Measurements from ENCODE around the gene UGT1A3.
A peak's percentile ranks its signal among the peaks of the same experiment; 100 is the strongest.
"Not testable (repeated sequence)": the region's sequence is repeated elsewhere in the genome, so short reads cannot be mapped to it uniquely, and the experiment has no call there.

UGT1A3 gene

DNA sequence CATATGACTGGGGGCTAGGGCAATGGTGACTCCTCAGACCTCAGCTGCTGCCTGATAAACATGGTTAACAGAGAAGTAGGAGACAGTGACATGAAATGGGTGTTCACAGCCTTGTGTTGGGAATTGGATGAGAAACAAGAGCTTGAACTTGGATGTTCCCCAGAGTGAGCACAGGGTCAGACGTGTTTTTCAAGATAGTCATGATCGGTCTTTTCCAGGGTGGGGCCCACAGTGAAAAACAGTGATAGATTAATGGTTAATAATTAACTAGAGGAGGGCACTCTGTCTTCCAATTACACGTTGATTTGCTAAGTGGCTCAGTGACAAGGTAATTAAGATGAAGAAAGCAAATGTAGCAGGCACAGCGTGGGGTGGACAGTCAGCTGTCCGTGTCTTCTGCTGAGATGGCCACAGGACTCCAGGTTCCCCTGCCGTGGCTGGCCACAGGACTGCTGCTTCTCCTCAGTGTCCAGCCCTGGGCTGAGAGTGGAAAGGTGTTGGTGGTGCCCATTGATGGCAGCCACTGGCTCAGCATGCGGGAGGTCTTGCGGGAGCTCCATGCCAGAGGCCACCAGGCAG is at the start of gene UGT1A3:
Gene UGT1A3, plus strand, starts transcription at position 320 of the 579 bp plus-strand sequence. Its CDS starts 85 bp downstream, at position 405.
- no peak for DNase-seq (ENCODE audit: low read depth)

DNA sequence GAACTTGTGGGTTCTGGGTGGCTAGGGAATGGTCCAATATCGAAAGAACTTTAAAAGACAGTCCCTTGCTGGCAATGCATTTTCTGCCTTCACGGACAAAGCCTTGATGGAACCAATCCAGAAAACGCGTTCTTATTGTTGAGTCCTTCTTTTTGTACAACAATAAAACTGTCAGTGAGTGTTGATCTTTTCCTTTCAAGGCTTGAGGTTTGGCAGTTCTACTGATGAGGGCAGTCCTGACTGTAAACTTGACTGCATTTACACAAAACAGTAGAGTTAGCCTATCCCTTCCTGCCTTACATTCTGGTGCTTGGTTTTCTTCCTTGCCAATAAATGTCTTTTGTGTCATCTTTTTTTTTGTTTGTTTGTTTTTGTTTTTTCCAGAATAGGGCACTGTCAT is 49.6 kb upstream of the UGT1A3 start:
- DNase-seq (ENCODE audit: low read depth): no peak

DNA sequence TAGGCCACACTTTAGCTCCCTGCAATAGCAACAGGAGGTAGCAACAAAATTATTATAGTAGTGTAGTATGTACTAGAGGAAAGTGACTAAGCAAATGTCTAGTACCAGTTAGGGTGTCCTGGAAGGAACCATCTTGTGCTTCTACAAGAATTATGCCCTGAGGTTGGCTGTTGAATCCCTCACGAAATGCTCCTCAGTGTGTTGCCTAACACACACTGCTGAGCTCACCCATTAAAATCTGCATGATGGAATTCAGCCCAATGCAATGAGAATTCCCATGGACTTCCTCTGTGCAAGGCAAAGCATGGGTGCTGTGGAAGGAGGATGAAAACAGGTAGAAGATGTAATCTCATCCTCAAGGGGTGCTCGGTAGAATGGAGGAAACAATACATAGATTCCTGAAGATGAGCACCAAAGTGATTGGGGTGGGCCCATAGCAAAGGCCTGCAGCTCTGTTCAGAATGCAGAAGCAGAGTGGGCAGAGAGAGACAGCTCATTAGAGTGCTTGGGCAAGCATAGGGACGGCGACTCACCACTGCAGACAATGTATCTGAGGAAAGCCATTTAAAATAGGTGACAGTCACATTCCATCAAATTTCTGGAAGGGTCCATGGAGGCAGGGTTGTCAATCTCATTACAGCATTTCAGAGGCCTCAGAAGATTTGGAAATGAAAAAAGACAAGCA is 48.3 kb upstream of the UGT1A3 start:
- DNase-seq (ENCODE audit: low read depth): no peak

DNA sequence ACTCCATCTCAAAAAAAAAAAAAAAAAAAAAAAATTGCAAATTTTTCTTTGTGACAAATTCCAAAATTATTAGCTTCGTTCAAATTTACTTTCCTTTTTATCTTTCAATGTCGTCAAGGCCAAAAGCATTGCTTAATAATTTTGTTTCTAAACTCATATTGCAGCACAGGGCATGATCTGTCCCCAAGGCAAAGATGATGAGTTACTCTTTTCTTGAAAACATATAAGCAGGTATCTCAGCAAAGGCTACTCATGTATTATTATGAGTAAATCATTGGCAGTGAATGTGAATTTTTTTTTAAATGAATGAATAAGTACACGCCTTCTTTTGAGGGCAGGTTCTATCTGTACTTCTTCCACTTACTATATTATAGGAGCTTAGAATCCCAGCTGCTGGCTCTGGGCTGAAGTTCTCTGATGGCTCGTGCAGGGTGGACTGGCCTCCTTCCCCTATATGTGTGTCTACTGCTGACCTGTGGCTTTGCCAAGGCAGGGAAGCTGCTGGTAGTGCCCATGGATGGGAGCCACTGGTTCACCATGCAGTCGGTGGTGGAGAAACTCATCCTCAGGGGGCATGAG is 47.2 kb upstream of the UGT1A3 start, which contains the start of gene UGT1A7:
Gene UGT1A7, plus strand, starts transcription at position 381 of the 579 bp plus-strand sequence. Its CDS starts 37 bp downstream, at position 418.
- no peak for DNase-seq (ENCODE audit: low read depth)

DNA sequence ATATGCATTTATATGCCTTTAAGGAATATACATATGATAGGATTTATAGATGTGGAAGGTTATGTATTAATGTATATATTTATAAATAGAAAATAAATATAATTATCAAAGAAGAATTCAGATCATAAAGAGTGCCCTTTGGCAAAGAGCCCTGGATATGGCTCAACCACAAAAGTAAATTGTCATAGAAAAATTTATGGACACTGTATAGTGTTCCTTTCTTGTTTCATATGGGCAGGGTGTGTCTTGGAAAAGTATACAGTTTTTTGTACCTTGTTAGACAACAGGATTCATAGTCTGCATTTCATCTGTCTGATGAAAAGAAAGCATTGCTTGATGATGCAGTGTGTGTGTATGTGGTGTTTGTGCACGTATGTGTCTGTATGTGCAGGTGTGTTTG is 44.2 kb upstream of the UGT1A3 start:
- no peak for DNase-seq (ENCODE audit: low read depth)

DNA sequence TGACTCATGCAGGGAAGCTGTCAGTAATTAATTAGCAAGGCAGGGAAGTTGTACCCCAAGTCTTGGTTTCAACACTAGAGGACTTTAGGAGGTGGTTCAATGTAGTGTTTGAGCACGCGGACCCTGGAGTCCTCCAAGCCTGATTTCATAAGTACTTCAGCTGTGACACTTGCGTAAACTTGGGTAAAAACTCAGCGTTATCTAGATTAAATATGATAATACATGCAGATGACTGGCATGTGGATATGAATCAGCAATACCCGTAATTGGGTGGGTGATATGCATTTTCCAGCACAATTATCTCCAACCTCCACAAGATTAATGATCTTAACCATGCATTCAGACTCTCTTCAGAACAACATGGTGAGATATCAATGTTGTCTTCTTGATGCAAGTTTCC is 41.9 kb upstream of the UGT1A3 start:
- no peak for DNase-seq (ENCODE audit: low read depth)

DNA sequence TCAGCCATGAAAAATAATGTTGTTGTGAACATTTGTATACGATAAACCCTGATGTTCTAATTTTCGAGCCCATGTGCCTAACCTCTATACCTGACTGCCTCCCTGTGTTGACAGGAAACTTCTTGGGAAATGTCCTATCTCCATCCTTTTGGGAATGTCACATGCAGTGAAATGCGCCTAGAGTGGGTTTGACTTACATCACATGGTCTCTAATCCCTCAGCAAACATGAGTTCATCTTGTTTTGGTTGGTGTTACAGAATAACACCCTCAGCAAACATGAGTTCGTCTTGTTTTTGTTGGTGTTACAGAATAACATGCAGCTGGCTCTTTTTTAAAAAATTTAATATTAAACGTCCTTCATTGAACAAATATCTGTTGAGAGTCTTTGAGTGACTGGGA is 40.5 kb upstream of the UGT1A3 start:
- DNase-seq (ENCODE audit: low read depth): no peak

DNA sequence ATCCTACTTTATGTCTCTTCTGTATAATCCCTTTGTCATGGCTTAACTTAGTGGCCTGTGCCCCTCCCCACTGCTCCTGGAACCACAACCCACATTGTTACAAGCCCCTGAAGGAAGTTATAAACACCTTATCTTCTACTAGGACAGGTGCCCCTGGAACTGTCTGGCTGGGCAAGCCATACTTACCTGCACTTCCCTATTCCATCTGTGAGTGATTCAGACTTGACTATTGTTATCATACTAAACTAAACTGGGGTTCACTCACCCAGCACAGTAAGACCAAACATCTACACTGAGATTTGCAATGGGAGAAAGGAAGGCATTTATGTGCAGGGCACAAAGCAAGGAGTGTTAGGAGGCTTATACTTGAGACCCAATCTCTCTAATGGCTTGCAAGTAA is 39.8 kb upstream of the UGT1A3 start:
- DNase-seq (ENCODE audit: low read depth): no peak

DNA sequence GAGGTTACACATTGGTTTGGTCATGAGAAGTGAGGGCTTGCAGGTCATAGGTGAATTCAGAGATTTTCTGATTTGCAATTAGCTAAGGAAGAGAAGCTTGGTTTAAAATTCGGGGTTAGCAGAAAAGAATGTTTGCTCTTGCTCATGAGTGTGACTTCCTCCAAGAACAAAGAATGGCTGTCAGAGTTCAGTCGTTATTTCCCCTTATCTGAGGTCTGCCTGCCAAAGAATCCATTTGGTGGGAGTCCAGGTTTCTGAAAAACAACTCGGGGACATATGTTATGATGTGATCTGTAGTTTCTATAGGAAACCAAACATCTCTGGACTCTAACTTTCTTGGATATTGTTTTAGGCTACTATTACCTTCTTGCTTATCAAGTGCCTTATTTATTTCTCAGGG is 39.3 kb upstream of the UGT1A3 start:
- DNase-seq (ENCODE audit: low read depth): no peak

DNA sequence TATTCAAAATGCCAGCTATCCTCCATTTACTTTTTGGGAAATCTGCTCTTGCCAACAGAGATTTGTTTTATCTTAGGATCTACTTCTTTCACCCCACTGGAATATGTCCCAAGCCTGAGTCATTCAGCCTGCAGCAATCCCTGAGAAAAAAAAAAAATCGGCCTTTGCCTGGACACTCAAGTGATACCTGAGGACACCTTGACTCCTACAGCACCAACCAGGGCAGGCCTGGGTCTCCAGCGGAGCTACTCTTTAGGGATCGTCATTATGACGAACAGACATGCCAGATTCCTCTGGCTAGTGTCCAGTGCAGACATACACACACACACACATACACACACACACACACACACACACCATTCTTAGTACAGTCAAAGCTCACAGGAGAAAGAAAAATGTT is 38.4 kb upstream of the UGT1A3 start:
- DNase-seq (ENCODE audit: low read depth): peak; percentile 3

DNA sequence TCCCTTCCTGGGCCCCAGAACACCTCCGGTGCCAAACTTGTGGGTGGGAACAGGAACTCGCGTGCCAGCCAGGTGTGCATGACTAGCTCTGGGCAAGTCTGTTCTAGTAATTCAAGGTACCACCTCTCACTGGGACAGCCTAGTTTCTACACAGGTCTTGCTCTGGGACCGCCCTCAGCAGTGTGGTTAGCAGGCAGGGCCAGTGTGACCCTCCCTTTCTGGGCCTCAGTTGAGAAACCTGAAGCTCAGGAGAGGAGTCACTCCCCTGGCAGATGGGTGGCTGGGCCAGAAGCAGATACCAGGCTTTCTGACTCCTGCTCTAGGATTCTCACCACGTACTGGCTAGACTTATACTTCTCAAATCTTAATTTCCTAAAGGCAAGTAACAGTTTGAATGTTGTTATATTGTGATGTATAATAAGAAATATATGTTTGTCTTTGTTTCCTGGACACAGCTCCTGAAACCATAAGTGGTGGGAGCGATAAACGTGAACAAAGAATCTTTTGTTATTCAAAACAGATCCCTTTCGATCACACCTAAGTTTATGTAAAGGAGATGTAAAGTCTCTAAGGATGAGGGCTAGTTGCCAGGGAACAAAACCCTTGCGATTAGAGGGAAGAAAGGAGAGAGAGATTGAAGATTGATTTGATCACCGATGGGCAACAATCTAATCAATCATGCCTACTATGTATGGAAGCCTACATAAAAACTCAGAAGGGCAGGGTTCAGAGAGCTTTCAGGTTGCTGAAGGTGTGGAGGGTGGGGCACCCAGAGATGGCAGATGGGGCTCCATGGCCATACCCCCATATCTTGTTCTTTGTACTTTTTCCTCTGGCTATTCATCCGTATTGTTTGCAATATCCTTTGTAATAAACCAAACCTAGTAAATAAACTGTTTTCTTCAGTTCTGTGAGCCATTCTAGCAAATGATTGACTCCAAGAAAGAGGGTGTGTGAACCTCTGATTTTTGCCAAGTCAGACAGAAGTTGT is 37.1 kb upstream of the UGT1A3 start:
- DNase-seq (ENCODE audit: low read depth): no peak

DNA sequence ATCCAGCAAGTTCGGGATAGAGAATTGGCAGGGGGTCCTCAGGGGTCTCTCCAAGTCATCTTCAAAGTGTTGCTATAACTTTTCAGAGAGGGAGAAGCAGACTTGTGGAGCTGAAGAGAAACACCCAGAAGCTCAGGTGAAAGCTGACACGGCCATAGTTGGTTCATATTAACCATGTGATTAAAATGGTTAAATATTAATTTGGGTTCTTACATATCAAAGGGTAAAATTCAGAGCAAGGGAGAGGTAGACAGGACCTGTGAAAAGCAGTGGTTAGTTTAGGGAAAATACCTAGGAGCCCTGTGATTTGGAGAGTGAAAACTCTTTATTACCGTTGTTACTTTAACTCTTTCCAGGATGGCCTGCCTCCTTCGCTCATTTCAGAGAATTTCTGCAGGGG is 36.2 kb upstream of the UGT1A3 start, which contains the start of gene UGT1A6:
Gene UGT1A6, plus strand, starts transcription at position 243 of the 400 bp plus-strand sequence. Its CDS starts 115 bp downstream, at position 358.
- DNase-seq (ENCODE audit: low read depth): no peak

DNA sequence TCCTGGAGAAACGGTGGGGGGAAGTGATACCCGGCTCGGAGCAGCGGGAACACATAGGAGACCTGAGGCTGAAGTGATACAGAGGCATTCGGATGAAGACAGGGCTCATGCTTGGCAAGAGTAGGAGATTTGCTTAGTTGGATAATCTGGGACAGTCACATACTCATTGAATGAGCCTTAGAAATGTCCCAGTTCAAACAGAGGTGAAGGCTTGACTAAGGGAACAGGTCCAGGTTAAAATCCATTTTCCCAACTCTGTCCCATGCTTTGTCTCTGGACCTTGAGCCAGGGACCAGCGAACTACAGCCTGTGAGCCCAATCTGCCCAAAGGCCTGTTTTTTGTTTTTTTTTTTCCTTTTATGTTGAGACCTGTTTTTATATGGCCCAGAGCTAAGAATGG is 34.9 kb upstream of the UGT1A3 start:
- no peak for DNase-seq (ENCODE audit: low read depth)

DNA sequence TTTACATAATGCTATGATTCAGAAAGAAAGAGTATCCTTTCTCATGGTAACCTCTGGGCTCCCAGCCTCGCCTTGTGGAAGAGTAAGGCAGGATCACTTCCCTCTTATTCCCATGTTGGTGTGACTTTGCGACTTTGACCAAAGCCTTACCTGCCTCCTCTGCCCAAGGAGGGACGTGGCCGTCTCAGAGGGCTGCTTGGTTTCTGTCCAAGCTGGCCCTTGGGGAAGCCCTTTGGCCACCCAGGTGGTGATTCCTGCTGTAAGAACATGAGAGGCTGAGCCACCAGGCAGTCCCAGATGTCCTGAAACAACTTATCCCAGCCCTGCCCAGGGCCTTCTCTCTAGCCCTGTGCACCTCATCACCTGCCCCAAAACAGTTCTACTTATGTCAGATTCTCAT is 30.1 kb upstream of the UGT1A3 start:
- DNase-seq (ENCODE audit: low read depth): no peak

DNA sequence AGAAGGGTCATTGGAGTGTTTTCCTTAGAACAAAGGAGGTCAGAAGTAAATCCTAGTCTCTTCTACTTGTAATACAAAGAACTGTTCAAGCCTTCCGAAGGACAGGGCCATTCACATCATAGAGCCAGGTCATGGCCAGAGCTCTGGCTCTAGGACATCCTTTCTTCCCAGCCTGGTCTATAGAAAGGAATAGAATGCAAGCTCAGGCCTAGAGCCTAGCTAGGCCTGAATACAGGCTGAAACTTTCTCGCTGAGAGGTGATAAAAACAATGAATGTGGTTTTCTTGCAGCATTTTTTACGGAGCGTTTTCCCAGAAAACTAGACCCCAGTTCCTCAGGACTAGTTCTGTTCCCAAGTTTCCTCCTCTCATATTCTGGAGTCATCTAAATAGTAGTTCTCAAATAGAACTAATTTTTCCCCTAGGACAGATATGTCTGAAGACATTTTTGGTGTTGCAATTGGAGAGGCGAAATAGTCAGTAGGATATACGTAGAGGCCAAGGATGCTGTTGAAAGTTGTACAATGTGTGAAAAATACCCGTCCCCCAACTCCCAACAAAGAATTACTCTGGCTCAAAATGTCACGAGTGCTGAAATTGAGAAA is 29.3 kb upstream of the UGT1A3 start:
- no peak for DNase-seq (ENCODE audit: low read depth)

DNA sequence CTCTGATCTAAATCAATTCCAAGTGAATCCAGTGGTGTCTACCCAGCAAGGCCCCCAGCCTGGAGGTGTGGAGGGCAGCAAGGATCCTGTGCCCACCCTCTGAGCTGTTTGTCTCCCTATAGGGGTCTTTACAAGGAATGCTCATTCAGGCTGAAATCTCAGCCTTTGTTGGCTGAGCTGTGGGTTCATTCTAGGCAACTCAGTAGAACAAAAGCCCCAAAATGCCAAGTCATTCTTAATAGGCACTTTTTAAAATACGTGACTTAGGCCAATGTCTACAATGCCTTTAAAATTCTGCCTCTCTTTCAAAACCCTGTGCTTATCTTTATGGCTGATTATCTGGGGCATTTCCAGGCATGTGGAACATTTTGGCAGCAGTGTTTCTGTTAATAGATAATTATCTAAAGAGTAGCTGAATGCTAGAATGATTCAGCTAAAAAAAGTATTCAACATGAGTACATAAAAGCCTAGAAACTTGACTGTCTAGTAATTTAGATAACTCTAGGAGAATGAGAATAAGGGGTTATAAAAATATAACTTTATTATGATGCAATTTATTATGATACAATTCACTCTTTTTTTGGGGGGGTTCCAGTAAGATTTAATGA is 28.7 kb upstream of the UGT1A3 start:
- no peak for DNase-seq (ENCODE audit: low read depth)

DNA sequence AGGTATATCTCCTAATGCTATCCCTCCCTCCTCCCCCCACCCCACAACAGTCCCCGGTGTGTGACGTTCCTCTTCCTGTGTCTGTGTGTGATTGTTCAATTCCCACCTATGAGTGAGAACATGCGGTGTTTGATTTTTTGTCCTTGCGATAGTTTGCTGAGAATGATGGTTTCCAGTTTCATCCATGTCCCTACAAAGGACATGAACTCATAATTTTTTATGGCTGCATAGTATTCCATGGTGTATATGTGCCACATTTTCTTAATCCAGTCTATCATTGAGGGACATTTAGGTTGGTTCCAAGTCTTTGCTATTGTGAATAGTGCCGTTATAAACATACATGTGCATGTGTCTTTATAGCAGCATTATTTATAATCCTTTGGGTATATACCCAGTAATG is 28.0 kb upstream of the UGT1A3 start:
- DNase-seq (ENCODE audit: low read depth): not testable (repeated sequence)

DNA sequence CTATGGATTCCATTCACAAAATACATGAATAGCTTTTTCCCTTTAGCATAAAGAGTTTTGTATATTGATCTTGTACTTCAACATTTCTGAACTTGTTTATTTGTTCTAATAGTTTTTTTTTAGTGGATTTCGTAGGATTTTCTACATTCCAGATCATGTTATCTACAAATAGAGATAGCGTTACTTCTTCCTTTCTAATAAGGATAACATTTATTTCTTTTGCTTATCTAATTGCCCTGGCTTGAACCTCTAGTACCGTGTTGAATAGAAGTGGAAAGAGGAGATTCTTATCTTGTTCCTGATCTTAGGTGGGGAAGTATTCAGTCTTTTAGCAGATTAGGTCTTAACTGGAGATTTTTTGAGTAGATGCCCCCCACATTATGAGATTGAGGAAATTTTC is 26.6 kb upstream of the UGT1A3 start:
- no peak for DNase-seq (ENCODE audit: low read depth)

DNA sequence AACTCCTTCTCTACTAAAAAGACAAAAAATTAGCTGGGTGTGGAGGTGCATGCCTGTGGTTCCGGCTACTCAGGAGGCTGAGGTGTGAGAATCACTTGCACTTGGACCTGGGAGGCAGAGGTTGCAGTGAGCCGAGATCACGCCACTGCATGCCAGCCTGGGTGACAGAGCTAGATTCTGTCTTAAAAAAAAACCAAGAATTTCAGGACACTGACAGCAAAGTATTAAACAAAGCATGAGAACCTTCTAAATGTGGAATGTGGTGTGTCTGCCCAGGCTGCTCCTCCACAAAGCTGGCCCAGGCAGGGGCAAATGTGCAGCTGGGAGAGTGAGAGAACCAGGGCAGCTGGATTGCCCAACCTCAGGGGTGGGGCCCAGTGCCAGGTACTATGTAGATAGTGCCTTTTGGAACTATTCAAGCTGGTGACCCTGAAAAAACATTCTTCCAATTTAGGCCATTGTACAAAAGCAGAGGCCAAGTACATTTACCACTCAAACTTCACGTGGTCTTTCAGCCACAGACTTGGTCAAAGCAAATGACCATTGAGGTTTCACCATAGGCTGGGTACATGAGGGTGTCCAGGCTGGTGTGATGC is 22.8 kb upstream of the UGT1A3 start:
- no peak for DNase-seq (ENCODE audit: low read depth)

DNA sequence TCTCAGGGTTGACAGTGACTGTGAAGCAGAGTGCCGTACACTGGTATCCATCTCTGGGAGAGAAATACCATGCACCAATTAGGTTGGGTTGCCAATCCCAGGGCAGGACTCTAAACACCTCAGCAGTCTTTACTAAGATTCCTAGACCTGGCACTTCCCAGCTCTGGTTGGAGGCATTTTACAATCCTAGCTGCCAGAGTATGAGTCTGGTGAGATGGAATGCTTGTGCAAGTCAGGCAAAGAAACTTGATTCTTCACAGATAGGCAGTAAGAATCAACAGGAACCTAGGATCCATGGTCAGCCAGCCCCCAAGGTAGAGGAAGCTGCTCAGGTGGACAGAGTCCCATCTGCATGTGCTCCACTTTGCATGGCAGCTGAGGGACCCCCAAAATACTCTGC is 22.1 kb upstream of the UGT1A3 start:
- peak; percentile 13 for DNase-seq (ENCODE audit: low read depth)

All from ELR (cell line).